Mesenchymal stem cell (in vitro differentiated cells and primary cell): ENCODE measurements around the gene JPH2. TPM values are rescaled to one million over a fixed set of nuclear protein-coding genes. Genes with fewer than 3 reads are reported as not detected.

Source experiments
- DNase-seq: peaks from one replicate; pipeline ENCODE4 v3.0.0-alpha.2; 2013
- H2AFZ ChIP-seq: one replicate; pipeline ENCODE4 v1.6.1; 2013; ENCODE audit warnings: low read depth, mild to moderate bottlenecking, control low read depth, inconsistent platforms, low read length, moderate library complexity
- H2AK5ac ChIP-seq: 2 replicates; pipeline ENCODE4 v1.6.1; 2013; ENCODE audit warnings: low read length, moderate library complexity, mild to moderate bottlenecking, inconsistent platforms; ENCODE audit not compliant: severe bottlenecking
- H2BK120ac ChIP-seq: one replicate; pipeline ENCODE4 v1.6.1; 2013; ENCODE audit warnings: low read depth, mild to moderate bottlenecking, inconsistent platforms, low read length, moderate library complexity
- H2BK12ac ChIP-seq, 2 experiments: one replicate each; pipeline ENCODE4 v1.6.1; 2013; ENCODE audit warnings: inconsistent platforms in 2 of 2, low read length in 2 of 2, mild to moderate bottlenecking in 2 of 2, moderate library complexity in 2 of 2, control low read depth in 1 of 2
- H2BK15ac ChIP-seq: one replicate; pipeline ENCODE4 v1.6.1; 2013; ENCODE audit warnings: mild to moderate bottlenecking, low read depth, inconsistent platforms; ENCODE audit not compliant: poor library complexity, severe bottlenecking
- H2BK5ac ChIP-seq: 2 replicates; pipeline ENCODE4 v1.6.1; 2013; ENCODE audit warnings: low read depth, mild to moderate bottlenecking, low read length, control low read depth, inconsistent platforms; ENCODE audit not compliant: poor library complexity, severe bottlenecking
- H3K14ac ChIP-seq, 2 experiments: one replicate each; pipeline ENCODE4 v1.6.1; 2013; ENCODE audit warnings: inconsistent platforms in 2 of 2, low read length in 2 of 2, control low read depth in 1 of 2, mild to moderate bottlenecking in 1 of 2, moderate library complexity in 1 of 2
- H3K18ac ChIP-seq, 2 experiments: one replicate each; pipeline ENCODE4 v1.6.1; 2013; ENCODE audit warnings: inconsistent platforms in 2 of 2, low read length in 2 of 2, control low read depth in 1 of 2, low read depth in 1 of 2, mild to moderate bottlenecking in 1 of 2
- H3K23ac ChIP-seq, 2 experiments: one replicate each; pipeline ENCODE4 v1.6.1; 2013; ENCODE audit warnings: inconsistent platforms in 2 of 2, low read length in 2 of 2, mild to moderate bottlenecking in 2 of 2, moderate library complexity in 2 of 2, control low read depth in 1 of 2
- H3K27ac ChIP-seq: 2 replicates; pipeline ENCODE4 v1.5.1; 2013; ENCODE audit warnings: mild to moderate bottlenecking, moderate library complexity, low read length, control low read depth, inconsistent platforms; ENCODE audit not compliant: poor library complexity, severe bottlenecking
- H3K27me3 ChIP-seq, 2 experiments: 2 replicates each; pipeline versions ENCODE4 v1.6.1 to v1.7.0; 2013; ENCODE audit warnings: low read length in 2 of 2, mild to moderate bottlenecking in 2 of 2, moderate library complexity in 2 of 2, control low read depth in 1 of 2, inconsistent platforms in 1 of 2; ENCODE audit not compliant: control insufficient read depth in 1 of 2, insufficient read depth in 1 of 2
- H3K36me3 ChIP-seq, 2 experiments: 2 replicates each; pipeline versions ENCODE4 v1.6.1 to v1.7.0; 2013; ENCODE audit warnings: low read length in 2 of 2, control low read depth in 1 of 2, inconsistent platforms in 1 of 2, low read depth in 1 of 2, mild to moderate bottlenecking in 1 of 2; ENCODE audit not compliant: insufficient read depth in 2 of 2, control insufficient read depth in 1 of 2
- H3K4ac ChIP-seq, 2 experiments: one replicate each; pipeline ENCODE4 v1.6.1; 2013; ENCODE audit warnings: inconsistent platforms in 2 of 2, low read length in 2 of 2, mild to moderate bottlenecking in 2 of 2, moderate library complexity in 2 of 2, control low read depth in 1 of 2, low read depth in 1 of 2
- H3K4me1 ChIP-seq: 2 replicates; pipeline ENCODE4 v1.6.1; 2013; ENCODE audit warnings: low read depth, low read length, control low read depth; ENCODE audit not compliant: control insufficient read depth, insufficient read depth
- H3K4me2 ChIP-seq: 2 replicates; pipeline ENCODE4 v1.6.1; 2013; ENCODE audit warnings: low read length, mild to moderate bottlenecking, inconsistent platforms; ENCODE audit not compliant: poor library complexity, severe bottlenecking
- H3K4me3 ChIP-seq, 2 experiments: 2 replicates each; pipeline versions ENCODE4 v1.5.1 to v1.7.0; 2013; ENCODE audit warnings: low read length in 2 of 2, mild to moderate bottlenecking in 2 of 2, control low read depth in 1 of 2, low read depth in 1 of 2; ENCODE audit not compliant: insufficient read depth in 1 of 2
- H3K79me1 ChIP-seq: replicated peaks from 2 replicates; pipeline ENCODE4 v1.6.1; 2013; ENCODE audit warnings: mild to moderate bottlenecking, control low read depth, low read length, inconsistent platforms; ENCODE audit not compliant: poor library complexity, severe bottlenecking
- H3K9ac ChIP-seq: 2 replicates; pipeline ENCODE4 v1.7.0; 2013; ENCODE audit warnings: mild to moderate bottlenecking, low read length, moderate library complexity
- H3K9me3 ChIP-seq: 2 replicates; pipeline ENCODE4 v1.7.0; 2013; ENCODE audit warnings: mild to moderate bottlenecking, low read length; ENCODE audit not compliant: control insufficient read depth
- H4K8ac ChIP-seq: one replicate; pipeline ENCODE4 v1.6.1; 2013; ENCODE audit warnings: inconsistent platforms, mild to moderate bottlenecking, low read length, moderate library complexity
- H4K91ac ChIP-seq: one replicate; pipeline ENCODE4 v1.6.1; 2013; ENCODE audit warnings: mild to moderate bottlenecking, low read length, inconsistent platforms
- WGBS: methylation state at CpG from one replicate; pipeline ENCODE4 v1.1.7; 2013; ENCODE audit warnings: mixed read lengths; 5-methylcytosine and 5-hydroxymethylcytosine counted together
- polyA plus RNA-seq, 2 experiments: library from polyadenylated mRNA; stranded (reverse); fragments of 200-250 nt; gene quantifications; one replicate each; pipeline ENCODE4 v1.2.3, GENCODE V29; 2013

The JPH2 gene
- polyA plus RNA-seq (2013, experiment 1 of 2): 1.9 TPM
- 1.8 TPM for polyA plus RNA-seq (2013, experiment 2 of 2)

- Histone ChIP-seq H3K18ac (peak within 1 kb of the TSS; percentile 50 to 89), H3K27ac (peak within 1 kb of the TSS; percentile 89), H2BK15ac (peak within 1 kb of the TSS; percentile 80), H3K79me1 (no peaks in the 10 kb centered on the region), H2BK12ac (peak within 1 kb of the TSS; percentile 82 to 88), H3K9ac (peak within 1 kb of the TSS; percentile 67), H3K4me3 (peak within 1 kb of the TSS; percentile 52 to 61), H3K36me3 (no peaks in the 10 kb centered on the region), H3K4me2 (peak within 1 kb of the TSS; percentile 71), H3K4me1 (peaks cover 20% of the 10 kb centered on the region), H3K23ac (peak within 1 kb of the TSS in 1 of 2 experiments; percentile 79), H4K91ac (peak within 1 kb of the TSS; percentile 78), H3K9me3 (no peaks in the 10 kb centered on the region), H4K8ac (peak within 1 kb of the TSS; percentile 88), H3K4ac (peak within 1 kb of the TSS; percentile 28 to 78), H2BK5ac (peak within 1 kb of the TSS; percentile 75), H2AFZ (peak within 1 kb of the TSS; percentile 80), H3K27me3 (peaks cover 0 to 20% of the 10 kb centered on the region in 2 experiments), H2BK120ac (peak within 1 kb of the TSS; percentile 90), H2AK5ac (peak within 1 kb of the TSS; percentile 76), H3K14ac (peak within 1 kb of the TSS in 1 of 2 experiments; percentile 83)
- 0% methylated on average over 17 of the region's 24 CpGs for WGBS
- DNase-seq: peak; percentile 83
These were observed at the start of gene JPH2 for GRCh38 chr20:44187054-44187771. JPH2 (minus strand) TSS chr20:44187188; CDS start chr20:44186705, 483 bp downstream.

- Histone ChIP-seq H3K18ac (no peak overlapping the region), H2BK12ac (no peak overlapping the region), H3K14ac (no peak overlapping the region), H3K79me1 (no peaks in the 10 kb centered on the region), H3K9me3 (no peaks in the 10 kb centered on the region), H3K4me1 (peaks cover 4% of the 10 kb centered on the region), H3K23ac (no peak overlapping the region), H2BK15ac (no peak overlapping the region), H3K27me3 (peaks cover 3 to 6% of the 10 kb centered on the region in 2 experiments), H4K91ac (no peak overlapping the region), H2AK5ac (no peak overlapping the region), H2BK5ac (no peak overlapping the region), H2BK120ac (no peak overlapping the region), H3K4ac (no peak overlapping the region), H2AFZ (no peak overlapping the region), H4K8ac (no peak overlapping the region), H3K9ac (no peak overlapping the region), H3K36me3 (no peaks in the 10 kb centered on the region), H3K4me3 (no peak overlapping the region), H3K4me2 (no peak overlapping the region), H3K27ac (no peak overlapping the region)
- WGBS: 88% methylated on average over 2 of the region's 2 CpGs
- no peak for DNase-seq
These were observed 48.7 kb upstream of the JPH2 start for GRCh38 chr20:44235702-44236101.

GRCh38 chr20:44234566-44235317, 47.8 kb upstream of the JPH2 start:
- Histone ChIP-seq H2BK5ac (no peak overlapping the region), H3K27me3 (peaks cover 0 to 6% of the 10 kb centered on the region in 2 experiments), H4K8ac (no peak overlapping the region), H3K4me2 (no peak overlapping the region), H3K36me3 (no peaks in the 10 kb centered on the region), H4K91ac (no peak overlapping the region), H2AFZ (no peak overlapping the region), H3K18ac (no peak overlapping the region), H3K79me1 (no peaks in the 10 kb centered on the region), H3K9ac (no peak overlapping the region), H3K14ac (no peak overlapping the region), H2BK12ac (no peak overlapping the region), H2AK5ac (no peak overlapping the region), H3K4me3 (no peak overlapping the region), H3K4me1 (peaks cover 4% of the 10 kb centered on the region), H2BK120ac (no peak overlapping the region), H3K23ac (no peak overlapping the region), H3K9me3 (no peaks in the 10 kb centered on the region), H3K4ac (no peak overlapping the region), H2BK15ac (no peak overlapping the region), H3K27ac (no peak overlapping the region)
- DNase-seq: no peak
- 90% methylated on average over 14 of the region's 14 CpGs for WGBS

- H3K4me1 ChIP-seq: peaks cover 4% of the 10 kb centered on the region
These were observed 46.5 kb upstream of the JPH2 start for GRCh38 chr20:44233436-44234016.

More at GRCh38 chr20:44233436-44234016, 46.5 kb upstream of the JPH2 start:
- Histone ChIP-seq H2BK15ac (no peak overlapping the region), H2AK5ac (no peak overlapping the region), H2AFZ (no peak overlapping the region), H2BK5ac (no peak overlapping the region), H3K23ac (no peak overlapping the region), H2BK120ac (no peak overlapping the region), H3K9ac (no peak overlapping the region), H3K9me3 (no peaks in the 10 kb centered on the region), H3K79me1 (no peaks in the 10 kb centered on the region), H3K4ac (no peak overlapping the region), H3K27ac (no peak overlapping the region), H3K4me3 (no peak overlapping the region), H4K8ac (no peak overlapping the region), H3K36me3 (no peaks in the 10 kb centered on the region), H3K4me2 (no peak overlapping the region), H3K27me3 (peaks cover 0 to 9% of the 10 kb centered on the region in 2 experiments), H3K18ac (no peak overlapping the region), H3K14ac (no peak overlapping the region), H4K91ac (peak overlapping the region; percentile 27), H2BK12ac (no peak overlapping the region)
- no peak for DNase-seq
- 81% methylated on average over 6 of the region's 6 CpGs for WGBS
